GM21526 (cell line): ENCODE data around the gene P2RY4.
"Not testable (repeated sequence)": the region's sequence is repeated elsewhere in the genome, so short reads cannot be mapped to it uniquely, and the experiment has no call there.

ENCODE experiments used
- ATAC-seq: cut with Tn5 transposase; IDR thresholded peaks from one replicate; pipeline ENCODE4 v1.9.1; 2021; ENCODE audit warnings: moderate library complexity; ENCODE audit not compliant: unreplicated experiment, low FRiP score

Gene P2RY4

GRCh38 chrX:70247252-70247651 lies 12.8 kb downstream of the P2RY4 start:
- ATAC-seq = no peak

GRCh38 chrX:70244881-70245280 lies 15.1 kb downstream of the P2RY4 start:
- ATAC-seq = no peak

- not testable (repeated sequence) for ATAC-seq
Observed at GRCh38 chrX:70243601-70244000, 16.4 kb downstream of the P2RY4 start.

GRCh38 chrX:70241501-70241900 lies 18.5 kb downstream of the P2RY4 start:
- ATAC-seq = no peak

GRCh38 chrX:70240751-70241150 lies 19.3 kb downstream of the P2RY4 start:
- no peak for ATAC-seq

- ATAC-seq = no peak
Observed at GRCh38 chrX:70234355-70234754, 25.6 kb downstream of the P2RY4 start, which contains the start of gene AWAT1. Gene AWAT1, plus strand, starts transcription at chrX:70234655. Its CDS starts 41 bp downstream, at chrX:70234696.

- ATAC-seq = no peak
Observed at GRCh38 chrX:70231666-70232065, 28.3 kb downstream of the P2RY4 start.

GRCh38 chrX:70226687-70227086 lies 33.3 kb downstream of the P2RY4 start:
- ATAC-seq = no peak

- no peak for ATAC-seq
Observed at GRCh38 chrX:70226048-70226447, 34.0 kb downstream of the P2RY4 start.

GRCh38 chrX:70219938-70220764 lies 39.9 kb downstream of the P2RY4 start:
- no peak for ATAC-seq

- not testable (repeated sequence) for ATAC-seq
Observed at GRCh38 chrX:70209570-70209969, 50.4 kb downstream of the P2RY4 start.

- no peak for ATAC-seq
Observed at GRCh38 chrX:70208479-70208878, 51.5 kb downstream of the P2RY4 start.
